ENCODE measurements around the gene PLOD3. TPM values are rescaled to one million over a fixed set of nuclear protein-coding genes. Genes with fewer than 3 reads are reported as not detected.
"Not testable (repeated sequence)": the region's sequence is repeated elsewhere in the genome, so short reads cannot be mapped to it uniquely, and the experiment has no call there.

The PLOD3 gene
- total RNA-seq, 1 experiment from 2014 or later, result 134 TPM

DNA sequence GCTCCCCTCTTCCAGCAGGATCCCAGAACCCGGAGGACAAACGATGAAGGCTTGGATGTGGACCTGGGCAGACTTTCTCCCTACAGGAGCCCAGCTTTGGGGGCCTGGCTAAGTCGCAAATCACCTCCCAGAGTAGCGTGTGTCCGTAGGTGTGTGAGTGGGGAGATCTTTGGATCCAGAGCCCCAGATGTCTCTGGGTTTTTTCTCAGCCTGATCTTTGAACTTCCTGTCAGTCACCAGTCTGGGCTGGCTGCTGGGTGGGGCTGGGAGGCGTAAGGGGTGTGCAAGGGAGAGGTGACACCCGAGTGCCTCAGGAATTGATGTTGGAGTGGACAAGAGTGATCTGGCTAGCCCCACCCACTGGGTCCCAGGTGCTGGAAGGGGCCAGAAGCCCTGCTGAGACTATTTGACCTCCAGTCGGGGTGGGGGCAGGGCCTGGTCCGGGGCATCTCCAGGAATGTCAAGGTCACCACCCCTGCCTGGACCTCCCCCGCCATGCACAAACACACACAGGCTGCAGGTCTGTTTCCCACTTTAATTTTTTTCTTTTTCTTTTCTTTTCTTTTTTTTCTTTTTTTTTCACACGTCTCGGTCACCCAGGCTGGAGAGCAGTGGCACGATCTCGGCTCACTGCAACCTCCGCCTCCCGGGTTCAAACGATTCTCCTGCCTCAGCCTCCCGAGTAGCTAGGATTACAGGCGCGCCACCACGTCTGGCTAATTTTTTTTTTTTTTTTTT is 16.4 kb downstream of the PLOD3 start, which contains the start of gene MOGAT3:
TSS of gene MOGAT3 (minus strand) at position 175 of the 738 bp plus-strand sequence. CDS start 182 bp downstream, outside the sequence.
- Mint-ChIP-seq H3K27me3 (ENCODE audit: insufficient read depth, unreplicated experiment) (peaks cover 12% of the 10 kb centered on the region), H3K4me1 (ENCODE audit: insufficient read depth, unreplicated experiment) (no peaks in the 10 kb centered on the region), H3K27ac (ENCODE audit: low read depth, unreplicated experiment) (no peak within 1 kb of the TSS), H3K9me3 (ENCODE audit: unreplicated experiment) (no peaks in the 10 kb centered on the region), H3K36me3 (ENCODE audit: insufficient read depth, unreplicated experiment) (no peaks in the 10 kb centered on the region), H3K4me3 (ENCODE audit: unreplicated experiment) (no peak within 1 kb of the TSS)
- TF ChIP-seq, protein P1, sequence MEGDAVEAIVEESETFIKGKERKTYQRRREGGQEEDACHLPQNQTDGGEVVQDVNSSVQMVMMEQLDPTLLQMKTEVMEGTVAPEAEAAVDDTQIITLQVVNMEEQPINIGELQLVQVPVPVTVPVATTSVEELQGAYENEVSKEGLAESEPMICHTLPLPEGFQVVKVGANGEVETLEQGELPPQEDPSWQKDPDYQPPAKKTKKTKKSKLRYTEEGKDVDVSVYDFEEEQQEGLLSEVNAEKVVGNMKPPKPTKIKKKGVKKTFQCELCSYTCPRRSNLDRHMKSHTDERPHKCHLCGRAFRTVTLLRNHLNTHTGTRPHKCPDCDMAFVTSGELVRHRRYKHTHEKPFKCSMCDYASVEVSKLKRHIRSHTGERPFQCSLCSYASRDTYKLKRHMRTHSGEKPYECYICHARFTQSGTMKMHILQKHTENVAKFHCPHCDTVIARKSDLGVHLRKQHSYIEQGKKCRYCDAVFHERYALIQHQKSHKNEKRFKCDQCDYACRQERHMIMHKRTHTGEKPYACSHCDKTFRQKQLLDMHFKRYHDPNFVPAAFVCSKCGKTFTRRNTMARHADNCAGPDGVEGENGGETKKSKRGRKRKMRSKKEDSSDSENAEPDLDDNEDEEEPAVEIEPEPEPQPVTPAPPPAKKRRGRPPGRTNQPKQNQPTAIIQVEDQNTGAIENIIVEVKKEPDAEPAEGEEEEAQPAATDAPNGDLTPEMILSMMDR (IDR thresholded peaks at IDR 0.05; ENCODE audit: unreplicated experiment), result no peak
- DNase-seq (ENCODE audit: unreplicated experiment), result no peak
- POLR2A ChIA-PET, result no interaction called here
- no TSS peak for BruUV-seq (replicated peaks)
- intact Hi-C loops (cut with micrococcal nuclease), result no loop called here
- CTCF ChIA-PET, result interaction anchor here (0.6 to 1.2 kb wide), 4 partner anchors 8 to 27 kb away, joined by 3 read pairs; partner anchors contain the start of genes PLOD3 and ZNHIT1

DNA sequence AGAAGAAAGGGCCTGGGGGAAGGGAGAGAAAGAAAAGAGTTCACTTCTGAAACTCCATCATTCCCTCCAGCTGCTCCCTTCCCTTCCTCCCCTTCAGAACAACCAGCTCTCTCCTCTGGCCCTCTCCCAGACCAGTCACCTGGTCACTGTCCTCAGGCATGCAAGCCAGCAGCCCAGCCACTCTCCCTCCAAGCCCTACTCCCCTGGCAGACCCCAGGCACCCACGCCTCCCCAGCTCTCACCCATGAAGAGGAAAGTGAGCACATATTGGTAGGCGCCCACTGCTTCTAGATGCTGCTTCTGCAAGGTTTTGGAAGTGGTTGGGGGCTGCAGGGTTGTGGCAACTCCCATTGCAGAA is 16.9 kb downstream of the PLOD3 start:
- Mint-ChIP-seq H3K4me3 (ENCODE audit: unreplicated experiment) (no peak overlapping the region), H3K27me3 (ENCODE audit: insufficient read depth, unreplicated experiment) (peaks cover 12% of the 10 kb centered on the region), H3K36me3 (ENCODE audit: insufficient read depth, unreplicated experiment) (no peaks in the 10 kb centered on the region), H3K9me3 (ENCODE audit: unreplicated experiment) (no peaks in the 10 kb centered on the region), H3K4me1 (ENCODE audit: insufficient read depth, unreplicated experiment) (no peaks in the 10 kb centered on the region), H3K27ac (ENCODE audit: low read depth, unreplicated experiment) (no peak overlapping the region)
- POLR2A ChIA-PET, result no interaction called here
- no peak for DNase-seq (ENCODE audit: unreplicated experiment)
- TF ChIP-seq, protein P1 (IDR thresholded peaks at IDR 0.05; ENCODE audit: unreplicated experiment), result no peak
- intact Hi-C loops (cut with micrococcal nuclease), result no loop called here
- BruUV-seq (replicated peaks), result no TSS peak
- CTCF ChIA-PET, result interaction anchor here (0.6 to 1.2 kb wide), 3 partner anchors 8 to 17 kb away, joined by 3 to 4 read pairs (median 3); partner anchors contain the start of genes PLOD3 and ZNHIT1

DNA sequence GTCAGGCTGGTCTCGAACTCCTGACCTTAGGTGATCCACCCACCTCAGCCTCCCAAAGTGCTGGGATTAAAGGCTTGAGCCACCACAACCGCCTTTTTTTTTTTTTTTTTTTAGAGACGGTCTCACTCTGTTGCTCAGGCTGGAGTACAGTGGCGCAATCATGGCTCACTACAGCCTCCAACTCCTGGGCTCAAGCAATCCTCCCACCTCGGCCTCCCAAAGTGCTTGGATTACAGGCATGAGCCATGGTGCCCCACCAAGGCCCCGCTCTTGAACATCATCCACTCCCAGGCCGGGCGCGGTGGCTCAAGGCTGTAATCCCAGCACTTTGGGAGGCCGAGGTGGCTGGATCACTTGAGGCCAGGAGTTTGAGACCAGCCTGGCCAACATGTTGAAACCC is 17.9 kb downstream of the PLOD3 start:
- H3K4me1 Mint-ChIP-seq (ENCODE audit: insufficient read depth, unreplicated experiment); DNase-seq (ENCODE audit: unreplicated experiment); H3K9me3 Mint-ChIP-seq (ENCODE audit: unreplicated experiment); H3K36me3 Mint-ChIP-seq (ENCODE audit: insufficient read depth, unreplicated experiment); H3K27ac Mint-ChIP-seq (ENCODE audit: low read depth, unreplicated experiment); BruUV-seq (replicated peaks); POLR2A ChIA-PET; intact Hi-C loops (cut with micrococcal nuclease); H3K4me3 Mint-ChIP-seq (ENCODE audit: unreplicated experiment): not testable (repeated sequence)
- CTCF ChIA-PET, result interaction anchor here (0.6 to 0.9 kb wide), 3 partner anchors 17 to 31 kb away, joined by 3 to 4 read pairs (median 4); no protein-coding TSS in a partner anchor
- H3K27me3 Mint-ChIP-seq (ENCODE audit: insufficient read depth, unreplicated experiment), result peaks cover 12% of the 10 kb centered on the region

DNA sequence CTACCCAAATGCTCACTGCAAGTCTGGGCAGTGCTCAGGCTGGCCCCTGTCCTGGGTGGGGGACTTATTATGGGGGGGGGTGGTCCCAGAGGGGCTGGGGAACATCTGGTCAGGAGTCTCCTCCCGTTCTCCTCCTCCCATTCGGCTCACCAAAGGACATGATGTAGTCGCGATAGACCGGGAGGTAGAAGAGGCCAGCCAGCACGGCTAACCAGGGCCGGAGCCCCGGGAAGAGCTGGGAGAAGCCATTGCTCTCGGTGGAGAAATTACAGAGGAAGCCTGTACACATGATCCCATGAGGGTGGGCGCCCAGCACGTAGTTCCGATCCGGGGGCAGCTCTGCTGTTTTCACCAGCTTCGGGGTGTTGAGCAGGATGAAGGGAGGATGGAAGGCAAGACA is 18.9 kb downstream of the PLOD3 start:
- Mint-ChIP-seq H3K27ac (ENCODE audit: low read depth, unreplicated experiment) (no peak overlapping the region), H3K4me3 (ENCODE audit: unreplicated experiment) (no peak overlapping the region), H3K36me3 (ENCODE audit: insufficient read depth, unreplicated experiment) (no peaks in the 10 kb centered on the region), H3K27me3 (ENCODE audit: insufficient read depth, unreplicated experiment) (peaks cover 12% of the 10 kb centered on the region), H3K4me1 (ENCODE audit: insufficient read depth, unreplicated experiment) (no peaks in the 10 kb centered on the region), H3K9me3 (ENCODE audit: unreplicated experiment) (no peaks in the 10 kb centered on the region)
- CTCF ChIA-PET, result interaction anchor here (0.6 kb wide), 2 partner anchors 15 to 178 kb away, joined by 3 read pairs; no protein-coding TSS in a partner anchor
- BruUV-seq (replicated peaks), result no TSS peak
- intact Hi-C loops (cut with micrococcal nuclease), result no loop called here
- TF ChIP-seq, protein P1 (IDR thresholded peaks at IDR 0.05; ENCODE audit: unreplicated experiment), result no peak
- no peak for DNase-seq (ENCODE audit: unreplicated experiment)
- POLR2A ChIA-PET, result no interaction called here
